ENCODE measurements around the gene PTGDR.

The PTGDR gene

DNA sequence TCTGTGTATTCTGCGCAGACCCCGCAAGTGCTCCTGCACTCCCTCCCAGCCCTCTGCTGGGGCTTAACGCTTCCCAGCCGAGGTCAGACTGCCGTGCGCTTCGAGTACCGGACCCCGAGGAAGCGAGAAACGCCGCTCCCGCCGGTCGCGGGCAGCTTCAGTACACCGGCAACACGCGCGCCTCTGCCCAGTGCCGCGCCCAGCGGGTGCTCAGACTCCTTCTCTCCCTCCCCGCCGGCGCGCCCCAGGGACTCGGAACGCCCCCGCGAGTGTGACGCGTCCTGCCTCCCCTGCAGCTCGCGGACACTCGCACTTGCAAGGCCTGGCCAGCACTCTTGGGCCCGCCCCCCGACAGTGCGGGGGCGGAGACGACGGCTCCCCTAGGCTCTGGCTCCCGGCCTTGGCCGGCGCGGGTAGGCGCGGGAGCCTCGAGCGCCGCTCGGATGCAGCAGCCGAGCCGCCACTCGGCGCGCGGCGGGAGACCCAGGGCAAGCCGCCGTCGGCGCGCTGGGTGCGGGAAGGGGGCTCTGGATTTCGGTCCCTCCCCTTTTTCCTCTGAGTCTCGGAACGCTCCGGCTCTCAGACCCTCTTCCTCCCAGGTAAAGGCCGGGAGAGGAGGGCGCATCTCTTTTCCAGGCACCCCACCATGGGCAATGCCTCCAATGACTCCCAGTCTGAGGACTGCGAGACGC lies 46.6 kb downstream of the PTGDR start, which contains the start of gene PTGER2:
TSS of gene PTGER2 (plus strand) at position 410 of the 692 bp plus-strand sequence. CDS start at position 647, 237 bp downstream.
- peak; percentile 15 for DNase-seq

GRCh38 chr14:52314595-52315354 lies 47.3 kb downstream of the PTGDR start:
- DNase-seq: no peak

DNA sequence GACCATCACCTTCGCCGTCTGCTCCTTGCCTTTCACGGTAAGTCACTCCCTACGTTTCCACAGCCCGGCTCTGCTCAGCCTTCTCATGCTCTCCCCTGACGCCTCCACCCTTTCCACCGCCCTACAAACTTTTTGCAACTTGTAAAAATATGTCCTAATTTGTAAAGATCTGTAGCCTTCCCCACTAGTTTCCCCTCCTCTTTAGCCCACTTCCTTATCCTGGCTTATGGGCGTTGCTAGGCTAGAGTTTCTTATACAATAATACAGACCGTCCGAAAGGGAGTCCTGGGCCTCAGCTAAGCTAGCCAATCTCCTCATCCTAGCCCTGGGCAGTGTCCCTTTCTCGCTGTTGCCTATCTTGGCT lies 47.8 kb downstream of the PTGDR start:
- no peak for DNase-seq

DNA sequence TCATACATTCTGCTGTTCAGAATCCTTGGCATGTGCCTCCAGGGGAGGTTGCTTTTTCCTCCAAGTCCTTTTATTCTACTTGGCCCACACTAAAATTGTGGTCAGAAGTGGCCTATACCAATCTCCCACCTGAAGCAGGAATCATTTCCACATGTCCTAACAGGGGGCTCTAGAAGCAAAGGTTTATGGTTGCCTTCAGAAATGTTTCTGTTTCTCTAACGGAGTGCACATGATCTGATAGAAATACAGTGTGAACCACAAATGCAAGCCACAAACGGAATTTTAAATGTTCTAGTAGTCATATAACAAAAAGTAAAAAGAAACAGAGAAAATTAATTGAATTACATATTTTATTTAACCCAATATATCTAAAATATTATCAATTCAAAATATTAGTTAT lies 50.6 kb downstream of the PTGDR start:
- no peak for DNase-seq

GRCh38 chr14:52318826-52319645 lies 51.5 kb downstream of the PTGDR start:
- DNase-seq: no peak

DNA sequence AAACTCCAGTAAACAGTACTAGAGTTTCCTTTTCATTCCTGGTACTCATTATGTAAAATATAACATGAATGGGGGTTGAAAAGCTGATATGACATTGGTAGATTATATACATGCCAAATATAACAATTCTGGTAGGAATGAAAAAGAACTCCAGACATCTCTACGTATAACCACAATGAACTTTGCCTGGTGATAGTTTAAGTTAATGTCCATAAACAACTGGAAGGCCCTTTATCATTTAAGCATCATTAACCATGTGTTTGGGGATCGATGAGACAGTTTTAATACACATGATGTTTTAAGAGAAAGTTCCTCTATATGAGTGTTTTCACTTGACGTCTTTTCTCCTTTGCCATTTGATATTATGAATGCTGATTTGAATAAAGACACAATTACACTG lies 52.4 kb downstream of the PTGDR start:
- no peak for DNase-seq

GRCh38 chr14:52325126-52325525 lies 57.6 kb downstream of the PTGDR start:
- DNase-seq: no peak

DNA sequence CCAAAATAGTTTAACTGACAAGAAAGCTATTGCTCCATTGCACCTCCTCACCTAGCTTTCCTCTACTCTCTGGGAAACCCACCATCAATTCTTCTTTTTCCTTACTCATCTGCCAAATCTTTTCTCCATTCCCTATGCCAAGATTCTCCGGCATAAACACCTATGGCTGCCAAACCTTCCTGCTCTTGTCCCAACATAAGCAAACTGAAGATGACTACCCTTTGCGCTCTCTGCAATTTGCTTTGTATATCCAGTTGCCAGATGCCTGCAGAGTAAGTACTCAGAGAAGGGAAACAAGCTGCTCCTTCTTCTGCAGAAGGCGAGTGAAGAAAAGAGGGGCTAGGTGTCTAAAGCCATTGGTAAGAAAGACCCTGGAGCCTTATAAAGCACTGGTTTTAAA lies 58.1 kb downstream of the PTGDR start:
- DNase-seq: no peak
